Posterior cingulate gyrus (tissue), 11 donors: Measurements from ENCODE around the gene PCSK2.

ENCODE experiments used
- DNase-seq, 10 donors: peaks; one replicate each; pipeline versions ENCODE4 v3.0.0 to v3.0.0-alpha.2; 2020 to 2021; ENCODE audit warnings: mixed read lengths in 3 of 10
- intact Hi-C: fragments of 100-400 bp; cut with DNase I; formaldehyde crosslinking; loops from one replicate; pipeline ENCODE4 v1.15.1; 2023

PCSK2 gene

DNA sequence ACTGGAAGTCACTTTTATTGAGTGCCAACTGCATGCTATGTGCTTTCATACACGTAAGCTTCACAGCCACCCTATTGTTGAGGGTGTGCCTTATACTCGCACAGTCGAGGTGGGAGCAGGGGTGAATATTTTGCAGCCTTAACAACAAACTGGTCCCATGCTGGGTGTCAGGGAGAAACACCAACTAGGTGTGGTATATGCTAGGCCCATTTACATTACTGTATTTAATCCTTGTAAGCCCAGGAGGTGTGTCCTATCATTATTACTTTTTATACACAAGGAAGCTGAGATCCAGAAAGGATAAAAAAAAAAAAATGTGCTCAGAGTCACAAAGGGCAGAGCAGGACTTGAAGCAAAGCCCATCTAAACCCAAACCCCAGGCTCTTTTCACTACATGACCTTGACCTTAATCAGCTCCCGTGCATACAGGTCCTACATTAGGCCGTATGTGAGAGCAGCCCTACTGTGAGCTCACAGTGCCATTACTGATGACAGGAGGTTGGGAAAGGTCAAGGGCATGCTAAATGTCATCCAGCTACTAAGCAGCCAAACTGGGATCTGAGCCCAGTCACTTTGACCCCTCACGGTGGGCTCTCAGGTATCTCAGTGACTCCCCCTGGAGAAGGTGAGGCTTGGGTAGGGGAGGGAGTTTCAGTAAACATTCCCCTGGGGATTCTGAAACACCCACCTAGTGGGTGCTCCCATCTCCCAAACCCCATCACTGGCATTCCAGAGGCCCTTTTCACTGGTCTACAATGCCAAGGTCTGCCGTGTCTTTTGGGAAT, 242.6 kb downstream of the PCSK2 start:
- DNase-seq, result no peak
- intact Hi-C loops, result no loop called here

DNA sequence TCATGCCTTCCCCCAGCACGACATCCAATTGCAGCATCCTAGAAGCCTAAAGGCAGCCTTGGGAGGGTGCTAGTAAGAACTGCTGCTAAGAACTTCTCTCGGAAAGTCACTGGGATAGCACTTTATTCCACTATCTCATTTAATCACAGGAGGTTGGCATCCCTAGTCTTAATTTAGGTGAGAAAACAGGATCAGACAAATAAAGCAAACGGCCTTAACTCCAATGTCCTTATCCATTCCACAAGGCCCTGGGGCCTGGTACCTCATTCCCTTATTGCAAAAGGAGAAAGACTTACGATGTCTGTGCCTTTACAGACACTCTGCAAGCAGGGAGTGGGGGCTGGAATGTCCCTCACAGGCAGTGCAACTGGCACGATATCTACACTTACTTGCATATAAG, 243.7 kb downstream of the PCSK2 start:
- DNase-seq, result no peak
- intact Hi-C loops, result no loop called here

DNA sequence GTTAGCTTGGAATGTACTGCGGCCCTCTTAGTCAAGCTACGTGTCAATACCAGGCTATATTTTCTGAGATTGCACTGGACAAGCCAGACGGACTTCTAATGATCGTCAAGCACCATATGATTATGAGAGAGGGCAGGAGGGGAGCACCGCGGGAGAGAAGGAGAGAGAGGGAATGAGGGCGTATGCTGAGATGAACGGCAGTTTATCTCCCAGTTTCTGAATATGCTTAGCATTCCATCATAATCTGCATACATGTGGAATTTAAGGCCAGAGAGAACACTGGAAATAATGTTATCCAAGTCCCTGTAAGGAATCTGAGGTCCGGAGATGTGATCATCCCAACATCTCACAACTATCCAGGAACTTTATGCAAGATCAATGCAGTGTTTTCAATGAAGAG, 244.1 kb downstream of the PCSK2 start:
- intact Hi-C loops, result no loop called here
- DNase-seq, result no peak

DNA sequence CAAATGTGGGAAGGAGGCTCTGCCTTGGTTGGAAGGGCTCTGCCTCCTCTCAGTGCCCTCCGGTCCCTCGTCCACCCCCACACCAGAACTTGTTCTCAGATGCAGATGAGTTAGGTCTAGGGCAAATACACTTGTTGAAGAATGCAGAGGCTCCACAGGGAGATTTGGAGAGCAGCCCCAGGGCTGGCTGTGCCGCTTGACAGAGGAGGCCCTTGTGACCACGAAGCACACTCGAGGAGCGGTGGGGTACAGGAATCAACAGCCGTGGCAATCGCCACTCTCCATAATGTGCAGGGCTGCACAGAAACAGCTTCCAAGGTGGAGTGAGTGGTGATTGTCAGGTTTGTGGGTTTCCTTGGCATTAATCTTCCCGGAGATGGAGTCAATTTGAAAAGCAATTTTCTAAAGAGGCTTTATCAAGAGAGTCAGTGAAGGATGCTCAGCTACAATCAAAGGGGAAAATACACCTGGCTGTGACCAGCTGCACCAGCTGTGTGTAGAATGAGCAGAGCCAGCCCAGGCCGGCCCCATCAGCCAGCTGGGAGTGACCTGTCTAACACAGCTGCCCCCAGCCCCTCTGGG, 244.9 kb downstream of the PCSK2 start:
- no peak for DNase-seq
- intact Hi-C loops, result no loop called here

DNA sequence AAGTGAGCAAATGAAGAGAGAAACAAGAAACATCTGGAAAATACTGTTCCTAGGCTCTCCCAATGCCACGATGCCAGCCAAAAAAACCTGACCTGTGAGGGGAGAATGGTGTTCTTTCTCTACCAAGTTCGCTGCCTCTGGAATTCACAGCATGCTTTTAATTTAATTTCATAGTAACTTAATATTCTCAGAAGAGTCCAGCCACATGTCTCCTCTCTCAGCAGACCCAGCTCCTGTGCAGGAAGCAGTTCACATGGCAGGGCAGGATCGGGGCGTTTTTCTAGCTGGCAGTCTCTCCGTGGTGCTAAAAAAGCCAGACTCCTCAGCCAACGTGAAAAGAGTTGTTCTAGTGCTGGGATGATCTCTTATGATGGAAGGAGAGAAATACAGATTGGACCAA, 246.8 kb downstream of the PCSK2 start:
- DNase-seq, result no peak

DNA sequence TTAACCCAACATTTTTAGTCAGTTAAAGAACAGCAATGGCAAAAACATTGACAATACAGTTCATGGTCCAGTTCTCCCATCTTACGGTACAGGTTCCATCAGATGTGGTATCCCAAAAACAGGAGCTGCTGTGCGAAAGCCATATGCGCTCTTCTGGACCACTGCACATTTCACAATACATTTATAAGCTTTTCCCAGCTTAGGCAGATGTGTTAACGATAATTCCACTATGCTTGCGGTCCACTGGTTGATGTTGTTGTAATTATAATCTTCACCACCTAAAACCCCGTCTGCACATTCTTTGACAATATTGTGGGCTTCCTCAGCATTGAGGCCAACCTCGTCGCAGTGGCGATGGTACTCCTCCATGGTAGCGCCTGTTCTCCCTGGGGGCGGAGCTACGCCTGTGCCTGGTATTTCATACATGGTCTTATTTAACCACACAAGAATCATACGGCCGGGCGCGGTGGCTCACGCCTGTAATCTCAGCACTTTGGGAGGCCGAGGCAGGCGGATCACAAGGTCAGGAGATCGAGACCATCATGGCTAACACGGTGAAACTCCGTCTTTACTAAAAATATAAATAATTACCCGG, 252.3 kb downstream of the PCSK2 start:
- intact Hi-C loops, result no loop called here

More for the DNA sequence above, 246.8 kb downstream of the PCSK2 start:
- intact Hi-C loops, result no loop called here

DNA sequence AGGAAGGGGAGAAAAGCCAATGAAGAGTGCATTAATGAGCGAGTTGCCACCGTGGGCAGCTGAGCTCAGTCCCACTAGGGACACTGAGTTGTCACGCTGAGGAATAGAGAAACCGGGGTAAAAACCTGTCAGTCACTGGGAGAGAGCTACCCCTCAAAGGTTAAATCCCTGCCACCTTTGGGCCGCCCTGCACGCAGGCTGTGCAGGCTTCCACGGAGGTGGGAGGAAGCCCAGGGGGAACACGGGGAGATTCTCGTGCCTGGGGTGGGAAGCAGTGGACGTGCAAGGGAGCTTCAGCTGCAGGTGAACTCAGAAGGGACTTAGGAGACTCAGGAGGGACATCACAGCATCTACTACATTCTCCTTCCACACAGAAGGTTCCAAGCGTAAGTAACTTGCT, 253.9 kb downstream of the PCSK2 start:
- DNase-seq, result no peak
- intact Hi-C loops, result no loop called here

More for the DNA sequence above, 252.3 kb downstream of the PCSK2 start:
- DNase-seq, result peak in 1 of 10 donors; percentile 67

DNA sequence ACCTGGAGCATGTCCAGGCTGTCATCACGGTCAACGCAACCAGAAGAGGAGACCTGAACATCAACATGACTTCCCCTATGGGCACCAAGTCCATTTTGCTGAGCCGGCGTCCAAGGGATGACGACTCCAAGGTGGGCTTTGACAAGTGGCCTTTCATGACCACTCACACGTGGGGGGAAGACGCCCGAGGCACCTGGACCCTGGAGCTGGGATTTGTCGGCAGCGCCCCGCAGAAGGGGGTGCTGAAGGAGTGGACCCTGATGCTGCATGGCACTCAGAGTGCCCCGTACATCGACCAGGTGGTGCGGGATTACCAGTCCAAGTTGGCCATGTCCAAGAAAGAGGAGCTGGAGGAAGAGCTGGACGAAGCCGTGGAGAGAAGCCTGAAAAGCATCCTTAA, 254.8 kb downstream of the PCSK2 start:
- intact Hi-C loops, result no loop called here
- no peak for DNase-seq

DNA sequence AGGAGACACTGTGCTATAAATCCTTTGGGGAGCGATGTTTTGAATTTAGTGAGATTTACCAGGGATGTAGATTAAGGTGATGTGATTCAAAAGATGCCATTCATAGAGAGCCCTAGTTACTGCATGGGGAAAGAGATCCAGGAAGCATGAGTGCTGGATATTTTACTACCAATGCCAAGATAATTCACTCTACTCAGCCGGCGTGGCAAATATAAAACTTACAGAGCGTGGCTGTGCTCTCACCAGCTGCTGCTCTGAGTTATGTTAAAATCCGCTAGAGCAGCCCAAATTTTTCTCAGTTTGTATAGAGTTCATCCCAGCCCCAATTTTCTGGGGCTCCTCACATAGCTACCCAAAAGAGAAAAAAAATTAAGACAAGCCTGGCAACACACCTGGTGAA, 255.7 kb downstream of the PCSK2 start:
- DNase-seq, result no peak
- intact Hi-C loops, result no loop called here

DNA sequence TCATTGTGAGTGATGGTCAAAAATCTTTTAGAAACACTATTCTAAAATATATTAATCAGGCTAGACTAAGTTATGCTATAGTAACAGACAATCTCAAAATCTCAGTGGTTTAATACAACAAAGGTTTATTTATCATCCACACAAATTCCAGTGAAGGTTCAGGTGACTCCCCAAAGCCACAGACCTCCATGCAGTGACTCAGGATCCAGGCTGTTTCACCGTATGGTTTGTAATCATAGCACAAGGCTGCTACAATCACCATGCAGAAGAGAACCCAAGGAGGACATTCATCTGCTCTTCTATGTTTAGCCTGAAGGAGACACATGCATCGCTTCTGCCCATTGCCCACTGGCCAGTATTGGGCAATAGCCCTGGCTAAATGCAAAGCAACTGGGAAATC, 258.2 kb downstream of the PCSK2 start:
- no peak for DNase-seq

DNA sequence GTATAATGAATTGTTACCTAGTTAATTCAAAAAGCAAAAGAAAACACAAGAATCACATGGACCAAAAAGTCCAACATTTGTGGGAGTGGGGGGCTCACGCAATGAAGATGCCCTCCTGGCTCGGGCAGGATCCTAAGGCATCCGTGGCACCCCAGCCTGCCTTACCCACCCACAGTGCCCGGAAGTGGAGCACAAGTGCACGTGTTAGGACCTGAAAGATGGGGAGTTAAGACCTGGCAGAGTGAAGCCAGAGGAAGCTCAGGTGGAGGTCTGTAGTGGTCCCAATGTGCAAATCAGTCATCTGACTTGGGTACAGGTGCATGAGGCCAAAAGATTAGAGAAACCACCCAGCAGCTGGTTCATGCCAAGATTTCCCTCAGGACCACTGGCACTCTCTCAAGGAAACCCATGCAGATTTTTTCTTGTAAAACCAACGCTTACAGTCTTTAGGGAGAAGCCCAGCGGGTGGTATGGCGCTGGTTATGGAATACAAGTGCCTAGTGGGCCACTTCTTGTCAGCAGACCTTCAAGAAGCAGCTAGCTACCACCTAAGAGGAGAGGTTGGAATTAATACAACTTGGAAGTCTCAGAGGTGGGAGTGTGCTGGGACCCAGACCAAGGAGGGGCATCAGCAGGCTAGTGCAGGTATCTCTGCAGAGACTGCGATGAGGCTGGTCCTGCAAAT, 262.2 kb downstream of the PCSK2 start:
- no peak for DNase-seq
- intact Hi-C loops, result no loop called here

More for the DNA sequence above, 258.2 kb downstream of the PCSK2 start:
- intact Hi-C loops, result no loop called here

DNA sequence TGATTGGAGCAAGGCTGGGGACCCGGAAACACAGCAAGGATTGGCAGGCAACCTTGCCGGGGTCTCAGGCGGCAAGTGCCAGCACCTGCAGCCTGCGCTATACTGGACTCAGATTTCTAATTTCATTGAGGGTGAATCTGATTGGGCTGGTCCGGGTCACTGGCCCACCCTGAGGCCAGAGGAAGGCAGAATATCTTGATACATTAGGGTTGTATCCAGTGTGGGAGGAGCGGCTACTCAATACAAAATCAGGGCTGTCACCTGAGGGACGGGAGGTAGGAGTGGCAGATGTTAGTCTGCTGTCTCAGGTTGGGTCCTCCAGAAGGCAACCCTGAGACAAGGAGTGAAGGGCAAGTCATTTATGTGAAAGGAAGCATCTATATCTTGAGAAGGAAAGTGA, 263.7 kb downstream of the PCSK2 start:
- intact Hi-C loops, result no loop called here
- no peak for DNase-seq

DNA sequence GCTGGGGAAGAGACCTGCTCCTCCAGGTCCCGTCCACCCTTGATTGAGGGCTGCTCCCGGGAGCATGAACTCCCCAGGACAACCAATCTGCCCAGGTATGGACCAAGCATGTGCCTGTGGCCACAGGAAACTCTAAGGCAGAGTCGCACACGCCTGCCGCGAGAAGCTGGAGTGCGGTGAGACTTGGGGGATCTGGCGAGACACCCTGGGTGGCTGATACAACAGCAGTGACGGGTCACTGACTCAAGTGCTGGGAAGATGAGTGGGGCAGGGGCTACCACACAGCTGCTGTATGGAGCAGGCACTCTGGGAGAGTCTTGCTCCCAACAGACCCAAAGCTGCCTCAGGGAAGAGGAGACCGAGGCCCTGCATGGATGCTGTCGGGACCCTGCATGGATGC, 264.2 kb downstream of the PCSK2 start:
- intact Hi-C loops, result no loop called here
- peak in 1 of 10 donors; percentile 62 for DNase-seq

DNA sequence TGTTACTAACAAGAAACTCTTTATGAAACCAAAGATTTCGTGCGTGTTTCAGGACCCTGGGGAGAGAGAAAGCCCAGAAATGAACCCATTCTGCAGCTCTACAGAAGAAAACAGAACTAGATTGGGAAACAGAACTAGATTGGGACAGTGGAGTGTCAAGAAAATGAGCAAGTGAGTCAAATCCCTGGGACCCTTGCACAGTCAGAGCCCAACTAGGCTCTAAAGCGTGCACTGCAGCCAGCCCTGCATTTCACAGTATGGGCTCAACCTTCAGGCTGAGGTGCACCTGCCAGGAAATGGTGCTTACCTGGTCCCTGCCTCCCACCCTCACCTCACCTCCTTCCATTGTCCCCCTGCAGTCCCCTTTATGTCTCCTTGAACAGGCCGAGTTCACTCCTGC, 264.6 kb downstream of the PCSK2 start:
- no peak for DNase-seq

DNA sequence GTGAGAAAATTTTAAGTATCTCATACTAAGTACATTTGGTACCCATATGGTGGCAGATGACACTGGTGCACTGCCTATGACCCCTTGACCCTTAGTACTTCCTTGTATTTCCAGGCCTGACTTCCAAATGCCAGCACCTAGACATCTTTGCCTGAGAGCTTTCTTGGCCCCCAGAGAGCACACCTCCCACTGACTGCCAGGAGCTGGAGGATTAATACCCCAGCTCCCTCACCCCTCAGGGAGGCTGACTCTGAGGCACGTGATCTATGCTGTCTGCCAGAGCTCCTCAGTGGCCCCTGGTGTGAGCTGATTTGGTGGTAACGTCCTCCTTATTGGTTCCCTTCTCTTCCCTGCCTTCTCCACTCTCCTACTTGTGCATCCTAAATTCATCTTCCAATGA, 266.3 kb downstream of the PCSK2 start:
- no peak for DNase-seq
- intact Hi-C loops, result no loop called here

More for the DNA sequence above, 264.6 kb downstream of the PCSK2 start:
- intact Hi-C loops, result no loop called here

DNA sequence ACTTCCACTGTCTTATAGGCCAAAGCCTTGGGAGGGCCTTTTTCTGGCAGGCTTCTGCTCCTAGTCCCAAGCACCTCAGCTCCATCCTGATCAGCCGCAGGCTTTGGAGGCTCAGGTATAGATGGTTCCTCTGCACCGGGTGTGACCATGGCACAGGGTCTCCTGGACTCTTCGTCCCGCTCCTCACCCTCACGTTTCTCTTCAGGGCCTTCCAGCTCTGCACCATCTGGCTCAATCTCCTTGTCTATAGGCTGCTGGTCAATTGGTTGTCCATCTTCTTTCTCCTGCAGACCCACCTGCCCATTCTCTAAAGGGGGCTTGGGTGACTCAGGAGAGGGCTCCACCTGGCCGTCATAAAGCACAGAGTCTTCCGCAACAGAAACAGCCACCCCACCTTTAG, 267.4 kb downstream of the PCSK2 start:
- intact Hi-C loops, result no loop called here
- no peak for DNase-seq

DNA sequence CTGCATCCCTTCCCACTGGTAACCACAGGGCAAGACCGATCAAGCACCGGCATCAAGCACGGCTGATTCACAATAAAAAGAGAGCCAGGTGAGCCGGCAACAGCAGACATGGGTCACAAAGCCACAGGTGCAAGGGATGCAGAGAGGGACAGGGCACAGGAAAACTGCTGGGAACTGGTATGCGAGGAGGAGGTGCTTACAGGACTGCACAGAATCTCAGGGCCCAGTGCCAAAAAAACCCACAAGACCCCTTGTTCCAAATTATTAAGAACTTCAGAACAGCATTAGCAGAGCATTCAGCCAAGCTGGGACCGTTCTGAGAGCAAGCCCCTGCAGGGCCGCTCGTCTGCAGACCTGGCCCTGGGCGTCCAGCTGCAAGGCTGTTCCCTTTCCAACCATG, 269.0 kb downstream of the PCSK2 start:
- no peak for DNase-seq
- intact Hi-C loops, result no loop called here

DNA sequence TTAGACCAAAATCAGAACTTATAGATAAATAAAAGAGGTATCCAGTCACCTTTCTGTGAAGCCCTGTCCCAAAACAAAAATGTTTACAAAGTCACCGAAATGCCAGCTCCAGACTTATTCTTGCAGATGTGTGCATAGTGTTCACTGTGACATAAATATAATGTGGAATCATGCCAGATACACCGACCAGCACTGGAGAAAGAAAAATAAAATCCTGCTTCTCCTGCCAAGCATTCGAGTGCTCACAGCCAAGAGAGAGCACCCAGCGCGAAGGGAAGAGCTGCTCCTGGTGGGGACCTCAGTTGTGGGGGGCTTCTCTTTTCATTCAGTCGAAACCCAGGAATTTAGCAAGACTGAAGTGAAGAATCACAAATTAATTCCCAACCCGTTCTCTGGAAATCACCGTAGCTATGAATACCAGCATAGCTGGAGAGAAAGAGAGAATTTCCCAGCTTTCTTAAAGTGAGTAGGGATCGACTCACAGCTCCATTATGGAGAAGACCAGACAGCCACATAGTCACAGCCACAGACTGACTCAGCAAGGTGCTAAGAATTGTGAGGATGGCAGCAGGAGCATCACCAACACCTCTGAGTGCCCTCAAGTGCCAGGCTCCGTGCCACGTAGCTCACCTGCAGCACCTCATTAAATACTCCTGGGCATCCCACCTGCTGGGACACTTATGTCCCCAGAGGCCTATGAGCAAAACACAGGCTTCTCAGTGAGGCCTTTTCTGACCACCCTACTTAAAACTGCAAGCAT, 271.2 kb downstream of the PCSK2 start:
- no peak for DNase-seq
- intact Hi-C loops, result no loop called here

DNA sequence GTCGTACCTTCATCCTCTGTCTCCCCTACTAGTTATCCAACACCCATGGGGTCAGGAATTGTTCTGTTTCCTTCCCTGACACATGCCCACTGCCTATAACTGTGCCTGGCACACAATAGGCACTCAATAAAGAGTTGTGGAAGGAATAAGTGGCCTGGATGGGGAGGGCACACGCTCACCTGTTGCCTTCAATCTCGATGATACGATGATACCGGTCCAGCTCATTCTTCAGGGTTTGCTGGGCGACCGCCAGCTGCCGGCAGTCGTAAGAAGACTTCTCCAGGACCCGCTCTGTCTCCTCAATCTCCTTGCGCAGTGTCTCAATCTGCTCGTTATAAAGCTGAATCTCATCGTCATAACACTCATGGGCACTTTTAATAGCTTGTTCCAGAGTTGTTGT, 271.8 kb downstream of the PCSK2 start:
- DNase-seq, result no peak
- intact Hi-C loops, result no loop called here

DNA sequence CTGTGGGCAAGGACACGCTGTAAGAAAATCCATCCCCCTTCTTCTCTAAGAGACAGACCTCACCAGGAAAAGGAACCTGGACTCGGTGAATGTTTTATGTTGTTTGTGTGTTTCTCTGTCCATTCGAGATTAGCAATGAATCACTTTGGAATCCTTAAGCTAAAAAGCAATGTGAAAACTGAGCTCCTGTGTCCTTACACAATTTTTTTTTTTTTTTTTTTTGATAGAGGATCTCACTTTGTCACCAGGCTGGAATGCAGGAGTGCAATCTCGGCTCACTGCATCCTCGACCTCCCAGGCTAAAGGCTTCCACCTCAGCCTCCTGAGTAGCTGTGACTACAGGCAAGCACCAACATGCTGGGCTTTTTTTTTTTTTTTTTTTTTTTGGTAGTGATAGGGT, 272.2 kb downstream of the PCSK2 start:
- no peak for DNase-seq
- intact Hi-C loops, result no loop called here

DNA sequence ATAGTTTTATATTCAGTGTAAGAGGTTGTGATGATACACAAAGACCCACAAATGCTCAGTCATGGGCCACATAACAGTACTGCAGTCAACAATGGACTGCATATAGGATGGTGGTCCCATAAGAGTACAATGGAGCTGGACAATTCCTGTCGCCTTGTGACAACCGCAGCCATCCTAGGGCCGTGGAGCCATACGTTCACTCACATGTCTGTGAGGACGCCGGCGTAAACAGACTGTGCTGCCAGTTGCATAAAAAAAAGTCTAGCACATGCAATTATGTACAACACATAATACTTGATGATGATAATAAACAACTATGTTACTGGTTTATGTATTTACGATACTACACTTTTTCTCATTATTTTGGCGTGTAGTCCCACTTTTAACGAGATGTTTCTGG, 273.4 kb downstream of the PCSK2 start:
- intact Hi-C loops, result loop anchor here (10.0 kb wide), 2 partner anchors 495 to 775 kb away; no protein-coding TSS in a partner anchor
- DNase-seq, result no peak
